ENCODE data around the gene PROSER2. TPM values are rescaled to one million over a fixed set of nuclear protein-coding genes. Genes with fewer than 3 reads are reported as not detected.
A peak's percentile ranks its signal among the peaks of the same experiment; 100 is the strongest.

Gene PROSER2
- total and polyA plus RNA-seq, 9 of the 15 experiments (the other 6 are each of a cell fraction or from before 2014, with no cell fraction given) = 0.62 to 14.8 (median 2.9) TPM

DNA sequence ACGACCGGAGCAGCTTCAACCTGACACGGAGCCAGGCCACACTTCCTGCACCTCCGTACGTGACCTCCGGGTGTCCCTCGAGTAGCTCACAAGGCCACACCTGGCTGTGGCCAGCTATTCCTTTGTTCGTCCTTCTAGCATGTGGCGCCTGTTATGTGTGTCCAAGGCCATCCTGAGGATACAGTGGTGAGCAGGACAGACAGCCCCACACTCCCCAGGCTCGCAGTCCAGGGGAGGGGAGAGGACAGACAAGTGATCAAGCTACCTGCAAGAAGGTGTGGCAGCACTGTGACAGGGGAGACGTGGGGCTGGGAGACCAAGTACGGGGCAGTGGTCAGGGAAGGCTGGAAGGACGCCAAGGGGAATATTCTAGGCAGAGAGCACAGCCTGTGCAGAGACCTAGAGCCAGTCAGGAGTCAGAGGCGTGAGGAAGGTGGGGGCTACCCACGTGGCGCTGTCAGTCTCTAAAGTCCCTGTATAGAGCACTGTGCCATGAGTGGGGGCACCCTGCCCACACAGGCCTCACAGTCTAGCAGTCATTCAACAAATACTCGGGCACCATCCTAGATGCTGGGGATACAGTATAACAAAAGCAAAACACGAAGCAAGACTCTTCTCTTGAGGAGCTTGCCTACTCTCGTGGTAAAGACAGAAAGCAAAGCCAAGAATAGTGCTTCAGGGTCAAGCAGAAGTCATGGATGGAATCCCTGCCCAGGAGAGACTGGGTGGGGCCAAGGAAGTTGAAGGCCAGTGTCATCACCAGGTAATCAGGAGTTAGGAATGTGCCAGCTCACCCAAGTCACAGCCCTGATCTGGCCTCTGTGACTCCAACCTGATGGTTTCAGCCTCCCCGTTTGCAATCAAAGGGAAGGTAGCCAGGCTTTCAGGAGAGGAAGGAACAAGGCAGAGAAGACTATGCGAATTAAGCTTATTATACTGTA, 58.6 kb downstream of the PROSER2 start (continued):
- TF ChIP-seq, protein P1, sequence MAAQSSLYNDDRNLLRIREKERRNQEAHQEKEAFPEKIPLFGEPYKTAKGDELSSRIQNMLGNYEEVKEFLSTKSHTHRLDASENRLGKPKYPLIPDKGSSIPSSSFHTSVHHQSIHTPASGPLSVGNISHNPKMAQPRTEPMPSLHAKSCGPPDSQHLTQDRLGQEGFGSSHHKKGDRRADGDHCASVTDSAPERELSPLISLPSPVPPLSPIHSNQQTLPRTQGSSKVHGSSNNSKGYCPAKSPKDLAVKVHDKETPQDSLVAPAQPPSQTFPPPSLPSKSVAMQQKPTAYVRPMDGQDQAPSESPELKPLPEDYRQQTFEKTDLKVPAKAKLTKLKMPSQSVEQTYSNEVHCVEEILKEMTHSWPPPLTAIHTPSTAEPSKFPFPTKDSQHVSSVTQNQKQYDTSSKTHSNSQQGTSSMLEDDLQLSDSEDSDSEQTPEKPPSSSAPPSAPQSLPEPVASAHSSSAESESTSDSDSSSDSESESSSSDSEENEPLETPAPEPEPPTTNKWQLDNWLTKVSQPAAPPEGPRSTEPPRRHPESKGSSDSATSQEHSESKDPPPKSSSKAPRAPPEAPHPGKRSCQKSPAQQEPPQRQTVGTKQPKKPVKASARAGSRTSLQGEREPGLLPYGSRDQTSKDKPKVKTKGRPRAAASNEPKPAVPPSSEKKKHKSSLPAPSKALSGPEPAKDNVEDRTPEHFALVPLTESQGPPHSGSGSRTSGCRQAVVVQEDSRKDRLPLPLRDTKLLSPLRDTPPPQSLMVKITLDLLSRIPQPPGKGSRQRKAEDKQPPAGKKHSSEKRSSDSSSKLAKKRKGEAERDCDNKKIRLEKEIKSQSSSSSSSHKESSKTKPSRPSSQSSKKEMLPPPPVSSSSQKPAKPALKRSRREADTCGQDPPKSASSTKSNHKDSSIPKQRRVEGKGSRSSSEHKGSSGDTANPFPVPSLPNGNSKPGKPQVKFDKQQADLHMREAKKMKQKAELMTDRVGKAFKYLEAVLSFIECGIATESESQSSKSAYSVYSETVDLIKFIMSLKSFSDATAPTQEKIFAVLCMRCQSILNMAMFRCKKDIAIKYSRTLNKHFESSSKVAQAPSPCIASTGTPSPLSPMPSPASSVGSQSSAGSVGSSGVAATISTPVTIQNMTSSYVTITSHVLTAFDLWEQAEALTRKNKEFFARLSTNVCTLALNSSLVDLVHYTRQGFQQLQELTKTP (IDR thresholded peaks at IDR 0.05; ENCODE audit: low read depth in 1 of 2, partially characterized antibody in 2 of 2) = no peak
- TF ChIP-seq, protein P2, sequence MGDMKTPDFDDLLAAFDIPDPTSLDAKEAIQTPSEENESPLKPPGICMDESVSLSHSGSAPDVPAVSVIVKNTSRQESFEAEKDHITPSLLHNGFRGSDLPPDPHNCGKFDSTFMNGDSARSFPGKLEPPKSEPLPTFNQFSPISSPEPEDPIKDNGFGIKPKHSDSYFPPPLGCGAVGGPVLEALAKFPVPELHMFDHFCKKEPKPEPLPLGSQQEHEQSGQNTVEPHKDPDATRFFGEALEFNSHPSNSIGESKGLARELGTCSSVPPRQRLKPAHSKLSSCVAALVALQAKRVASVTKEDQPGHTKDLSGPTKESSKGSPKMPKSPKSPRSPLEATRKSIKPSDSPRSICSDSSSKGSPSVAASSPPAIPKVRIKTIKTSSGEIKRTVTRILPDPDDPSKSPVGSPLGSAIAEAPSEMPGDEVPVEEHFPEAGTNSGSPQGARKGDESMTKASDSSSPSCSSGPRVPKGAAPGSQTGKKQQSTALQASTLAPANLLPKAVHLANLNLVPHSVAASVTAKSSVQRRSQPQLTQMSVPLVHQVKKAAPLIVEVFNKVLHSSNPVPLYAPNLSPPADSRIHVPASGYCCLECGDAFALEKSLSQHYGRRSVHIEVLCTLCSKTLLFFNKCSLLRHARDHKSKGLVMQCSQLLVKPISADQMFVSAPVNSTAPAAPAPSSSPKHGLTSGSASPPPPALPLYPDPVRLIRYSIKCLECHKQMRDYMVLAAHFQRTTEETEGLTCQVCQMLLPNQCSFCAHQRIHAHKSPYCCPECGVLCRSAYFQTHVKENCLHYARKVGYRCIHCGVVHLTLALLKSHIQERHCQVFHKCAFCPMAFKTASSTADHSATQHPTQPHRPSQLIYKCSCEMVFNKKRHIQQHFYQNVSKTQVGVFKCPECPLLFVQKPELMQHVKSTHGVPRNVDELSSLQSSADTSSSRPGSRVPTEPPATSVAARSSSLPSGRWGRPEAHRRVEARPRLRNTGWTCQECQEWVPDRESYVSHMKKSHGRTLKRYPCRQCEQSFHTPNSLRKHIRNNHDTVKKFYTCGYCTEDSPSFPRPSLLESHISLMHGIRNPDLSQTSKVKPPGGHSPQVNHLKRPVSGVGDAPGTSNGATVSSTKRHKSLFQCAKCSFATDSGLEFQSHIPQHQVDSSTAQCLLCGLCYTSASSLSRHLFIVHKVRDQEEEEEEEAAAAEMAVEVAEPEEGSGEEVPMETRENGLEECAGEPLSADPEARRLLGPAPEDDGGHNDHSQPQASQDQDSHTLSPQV (IDR thresholded peaks at IDR 0.05) = peak; percentile 38; the same call in 1 of the 2 replicates
- no peak for TF ChIP-seq CCAR2 (IDR thresholded peaks at IDR 0.05; ENCODE audit: low read depth, low read length)
- no peak for TF ChIP-seq SNIP1 (IDR thresholded peaks at IDR 0.05; ENCODE audit: low read depth)
- 0 out of 2 replicates have a peak, but pooled peaks have one; percentile 19 for TF ChIP-seq RBFOX2 (IDR thresholded peaks at IDR 0.05; ENCODE audit: low read depth, low read length)
- TF ChIP-seq GTF2A2 (tag; IDR thresholded peaks at IDR 0.05) = no peak
- no peak for TF ChIP-seq POU5F1 (IDR thresholded peaks at IDR 0.05; ENCODE audit: borderline replicate concordance, low read depth, low read length, partially characterized antibody)
- peak; percentile 19; the same call in 1 of the 2 replicates for TF ChIP-seq L3MBTL2 (IDR thresholded peaks at IDR 0.05)
- no peak for TF ChIP-seq BCL6 (CRISPR knock-in tag; IDR thresholded peaks at IDR 0.05)
- no peak for TF ChIP-seq EZH2 (IDR thresholded peaks at IDR 0.05; ENCODE audit: borderline replicate concordance, low read depth, low read length)
- TF ChIP-seq DDX20 (tag; IDR thresholded peaks at IDR 0.05; ENCODE audit: low read depth) = no peak
- TF ChIP-seq HMG20A (CRISPR knock-in tag; conservative IDR thresholded peaks at IDR 0.05) = no peak
- TF ChIP-seq RBM39 (optimal IDR thresholded peaks at IDR 0.05; ENCODE audit: low read depth, low read length) = no peak
- peak in 1 of 2 experiments; percentile 60; a peak in 2 of 4 replicates for TF ChIP-seq RAD21 (CRISPR knock-in tag; conservative IDR thresholded peaks at IDR 0.05 in 1 of 2, IDR thresholded peaks at IDR 0.05 in 1 of 2)
- TF ChIP-seq, protein P3, sequence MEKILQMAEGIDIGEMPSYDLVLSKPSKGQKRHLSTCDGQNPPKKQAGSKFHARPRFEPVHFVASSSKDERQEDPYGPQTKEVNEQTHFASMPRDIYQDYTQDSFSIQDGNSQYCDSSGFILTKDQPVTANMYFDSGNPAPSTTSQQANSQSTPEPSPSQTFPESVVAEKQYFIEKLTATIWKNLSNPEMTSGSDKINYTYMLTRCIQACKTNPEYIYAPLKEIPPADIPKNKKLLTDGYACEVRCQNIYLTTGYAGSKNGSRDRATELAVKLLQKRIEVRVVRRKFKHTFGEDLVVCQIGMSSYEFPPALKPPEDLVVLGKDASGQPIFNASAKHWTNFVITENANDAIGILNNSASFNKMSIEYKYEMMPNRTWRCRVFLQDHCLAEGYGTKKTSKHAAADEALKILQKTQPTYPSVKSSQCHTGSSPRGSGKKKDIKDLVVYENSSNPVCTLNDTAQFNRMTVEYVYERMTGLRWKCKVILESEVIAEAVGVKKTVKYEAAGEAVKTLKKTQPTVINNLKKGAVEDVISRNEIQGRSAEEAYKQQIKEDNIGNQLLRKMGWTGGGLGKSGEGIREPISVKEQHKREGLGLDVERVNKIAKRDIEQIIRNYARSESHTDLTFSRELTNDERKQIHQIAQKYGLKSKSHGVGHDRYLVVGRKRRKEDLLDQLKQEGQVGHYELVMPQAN (IDR thresholded peaks at IDR 0.05; ENCODE audit: borderline replicate concordance) = no peak
- TF ChIP-seq ZNF133 (CRISPR knock-in tag; IDR thresholded peaks at IDR 0.05) = no peak
- TF ChIP-seq EP300 (IDR thresholded peaks at IDR 0.05; ENCODE audit: low read length) = no peak
